Measurements from ENCODE around the gene MYO9A.

MYO9A gene

GRCh38 chr15:71804695-71805470 is 313.1 kb downstream of the MYO9A start:
- DNase-seq = no peak

DNA sequence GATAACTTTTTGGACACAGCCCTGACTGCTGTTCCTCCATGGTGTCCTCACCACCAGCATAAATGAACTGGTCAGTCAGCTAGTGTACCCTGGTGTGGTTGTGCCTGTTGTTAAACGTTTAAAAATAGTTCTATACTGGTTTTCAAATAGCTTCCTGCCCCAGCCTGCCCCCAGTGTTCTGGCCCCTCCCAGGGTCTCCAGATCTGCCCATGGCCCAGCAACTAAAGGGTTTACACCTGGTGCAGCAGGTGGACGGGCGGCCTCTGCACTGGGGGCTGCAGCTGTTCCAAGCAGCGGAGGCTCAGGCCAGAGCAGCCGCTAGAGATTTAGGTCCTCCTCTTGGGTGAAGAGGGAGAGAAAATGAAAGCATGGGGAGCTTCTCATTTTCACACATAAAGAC is 313.7 kb downstream of the MYO9A start:
- DNase-seq = no peak

DNA sequence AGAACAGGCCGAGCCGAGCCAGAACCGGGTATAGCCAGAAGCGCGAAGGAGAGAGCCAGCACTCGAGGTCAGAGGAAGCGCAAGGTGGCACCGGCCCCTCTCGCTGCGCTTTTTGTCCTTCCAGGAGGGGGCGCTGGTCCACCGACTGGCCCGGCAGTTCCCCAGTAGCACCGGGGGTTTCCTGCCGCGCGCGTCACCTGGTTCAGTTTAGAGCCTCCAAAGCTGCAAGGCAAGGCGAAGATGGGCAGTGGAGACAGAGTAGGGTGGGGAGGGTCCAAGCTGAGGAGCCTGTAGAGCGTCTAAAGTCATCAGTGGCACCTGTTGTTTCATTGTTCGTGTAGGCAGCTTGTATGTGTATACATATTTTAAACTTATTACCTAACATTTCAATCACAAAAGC is 315.2 kb downstream of the MYO9A start:
- peak; percentile 32 to 45 for DNase-seq

DNA sequence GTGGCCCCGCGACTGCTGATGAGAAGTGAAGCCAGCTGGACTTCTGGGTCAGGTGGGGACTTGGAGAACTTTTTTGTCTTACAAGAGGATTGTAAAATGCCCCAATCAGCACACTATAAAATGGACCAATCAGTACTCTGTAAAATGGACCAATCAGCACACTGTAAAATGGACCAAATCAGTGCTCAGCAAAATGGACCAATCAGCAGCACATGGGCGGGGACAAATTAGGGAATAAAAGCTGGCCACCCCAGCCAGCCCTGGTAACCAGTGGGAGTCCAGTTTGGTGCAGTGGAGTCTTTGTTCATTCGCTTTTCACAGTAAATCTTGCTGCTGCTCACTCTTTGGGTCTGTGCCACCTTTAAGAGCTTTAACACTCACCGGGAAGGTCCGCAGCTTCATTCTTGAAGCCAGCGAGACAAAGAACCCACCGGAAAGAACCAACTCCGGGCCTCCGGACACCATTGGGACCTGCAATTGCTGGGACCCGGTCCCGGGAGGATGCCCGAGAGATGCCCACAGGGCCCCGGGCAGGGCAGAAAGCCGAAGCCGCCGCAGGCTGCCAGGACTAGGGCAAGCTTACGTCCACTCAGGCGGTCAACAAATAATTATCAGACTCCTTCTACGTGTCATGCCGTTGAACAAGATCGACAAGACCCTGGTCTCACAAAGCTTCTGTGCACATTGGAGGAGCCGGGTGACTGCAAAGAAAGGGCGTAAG is 315.9 kb downstream of the MYO9A start:
- DNase-seq = no peak

GRCh38 chr15:71800835-71801745 is 316.9 kb downstream of the MYO9A start:
- DNase-seq = peak; percentile 7 to 18

DNA sequence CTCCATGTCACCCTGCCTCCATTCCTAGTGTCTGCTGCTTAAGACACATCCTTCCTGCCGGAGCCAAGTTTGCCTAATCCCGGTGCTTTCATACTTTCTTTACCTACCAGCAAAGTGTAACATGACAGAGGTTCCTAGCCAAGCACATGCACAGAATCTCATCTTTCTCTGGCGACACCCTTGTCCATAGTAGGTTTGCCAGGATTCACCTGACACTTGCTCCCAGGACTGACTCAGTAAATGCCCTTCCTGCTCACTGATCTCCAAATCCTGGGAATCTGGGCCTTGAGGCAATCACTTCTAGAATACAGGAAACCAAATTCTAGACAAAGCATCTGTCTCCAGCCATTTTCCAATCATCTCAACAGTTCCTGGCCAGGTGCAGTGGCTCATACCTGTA is 317.8 kb downstream of the MYO9A start:
- no peak for DNase-seq

DNA sequence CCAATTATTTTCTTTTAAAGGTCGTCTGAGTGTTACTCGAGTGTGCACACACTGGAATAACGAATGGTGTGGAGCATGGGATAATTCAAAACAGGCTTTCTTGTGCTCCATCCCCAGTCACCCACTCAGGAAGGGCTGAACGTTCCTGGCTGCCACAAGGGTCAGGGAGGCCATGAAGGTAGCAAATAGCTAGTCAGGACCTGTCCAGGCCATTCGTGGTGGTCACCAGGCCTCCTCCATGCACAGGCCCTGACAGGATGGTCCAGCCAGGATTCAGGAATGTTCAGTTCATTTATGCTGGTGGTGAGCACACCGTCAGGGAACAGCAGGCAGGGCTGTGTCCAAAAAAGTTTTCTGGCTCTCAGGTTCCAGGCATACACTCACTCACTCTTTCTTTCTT is 319.3 kb downstream of the MYO9A start:
- DNase-seq = no peak

GRCh38 chr15:71792521-71792920 is 325.4 kb downstream of the MYO9A start:
- DNase-seq = no peak

GRCh38 chr15:71791975-71792374 is 326.0 kb downstream of the MYO9A start:
- no peak for DNase-seq

DNA sequence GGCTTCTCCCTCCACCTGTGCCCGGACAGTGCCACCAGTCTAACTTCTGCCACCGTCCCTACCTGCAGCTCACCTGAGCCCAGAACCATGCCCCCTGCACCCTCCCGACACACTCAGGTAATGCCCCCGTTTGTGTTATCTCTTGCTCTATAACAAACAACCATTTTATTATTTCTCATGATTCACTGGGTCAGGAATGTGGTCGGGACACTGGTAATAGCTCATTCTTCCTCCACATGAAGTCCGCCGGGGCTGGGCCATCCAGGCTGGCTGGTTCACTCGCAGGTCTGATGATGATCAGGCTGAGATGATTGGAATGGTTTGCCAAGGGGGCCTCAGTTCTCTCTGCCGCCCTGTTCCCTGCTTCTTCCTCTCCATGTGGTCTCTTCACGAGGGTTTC is 327.9 kb downstream of the MYO9A start:
- DNase-seq = no peak

- DNase-seq = no peak
These were observed 328.3 kb downstream of the MYO9A start for GRCh38 chr15:71789616-71790015.

DNA sequence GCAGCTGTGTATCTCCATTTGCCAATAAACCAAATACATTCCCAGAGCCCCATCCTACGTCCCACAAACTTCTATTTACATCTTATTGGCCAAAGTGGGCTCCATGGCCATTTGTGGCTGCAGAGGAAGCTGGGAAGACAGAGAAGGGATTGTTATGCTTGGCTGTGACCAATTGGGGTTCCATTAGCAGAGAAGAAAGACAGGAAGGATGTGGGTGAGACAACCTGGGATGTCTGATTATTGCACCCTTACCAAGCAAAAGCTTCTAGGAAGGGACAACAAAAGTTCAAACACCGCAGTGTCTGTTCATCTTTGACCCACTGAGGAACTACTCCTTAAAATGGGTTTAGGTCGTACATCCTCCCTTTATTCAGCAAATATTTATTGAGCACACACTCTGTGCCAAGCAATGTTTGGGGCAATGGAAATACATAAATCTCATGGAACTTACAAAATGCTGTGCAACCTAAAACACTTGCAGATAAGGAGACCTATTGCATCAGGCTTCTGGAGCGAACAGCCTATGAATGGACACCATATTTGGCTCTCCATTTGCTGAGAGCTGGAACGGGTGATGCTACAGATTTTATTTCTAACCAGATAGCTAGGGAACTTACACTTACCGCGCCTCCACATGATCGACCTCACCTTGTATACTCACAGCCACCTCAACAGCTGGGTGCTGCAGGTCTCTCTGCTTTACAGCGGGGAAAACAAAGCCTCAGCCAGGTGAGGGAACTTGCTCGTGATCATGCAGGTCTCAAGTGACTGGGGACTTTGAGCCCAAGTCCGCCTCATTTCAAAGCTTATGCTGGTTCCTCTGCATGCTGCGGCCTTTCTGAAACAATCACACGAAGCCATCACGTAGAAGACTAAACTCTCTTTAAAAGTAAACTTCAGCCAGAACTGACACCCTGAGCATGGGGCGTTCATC is 329.0 kb downstream of the MYO9A start:
- DNase-seq = no peak

- no peak for DNase-seq
These were observed 331.3 kb downstream of the MYO9A start for GRCh38 chr15:71786673-71787072.

GRCh38 chr15:71785996-71786395 is 332.0 kb downstream of the MYO9A start:
- DNase-seq = no peak

DNA sequence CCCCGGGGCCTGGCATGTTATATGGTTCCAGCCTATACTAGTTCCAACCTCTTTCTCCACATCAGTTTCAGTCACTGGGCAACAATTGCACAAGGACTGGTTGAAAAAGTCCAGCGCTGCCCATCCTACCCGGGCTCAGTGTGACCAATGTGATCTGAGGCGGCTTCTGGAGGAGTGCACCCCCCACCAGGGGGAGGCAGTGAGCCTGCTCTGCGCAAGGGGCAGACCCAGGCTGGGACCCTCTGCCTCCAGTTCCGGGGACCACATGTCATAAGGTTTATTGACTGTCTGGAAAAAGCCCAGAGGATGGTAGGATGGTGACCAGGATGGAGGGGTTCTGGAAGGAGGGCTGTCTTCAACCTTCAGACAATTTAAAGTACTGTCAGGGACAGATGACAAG is 333.2 kb downstream of the MYO9A start:
- peak in 1 of 2 donors; percentile 4 for DNase-seq

- DNase-seq = no peak
These were observed 335.4 kb downstream of the MYO9A start for GRCh38 chr15:71782422-71783165.

DNA sequence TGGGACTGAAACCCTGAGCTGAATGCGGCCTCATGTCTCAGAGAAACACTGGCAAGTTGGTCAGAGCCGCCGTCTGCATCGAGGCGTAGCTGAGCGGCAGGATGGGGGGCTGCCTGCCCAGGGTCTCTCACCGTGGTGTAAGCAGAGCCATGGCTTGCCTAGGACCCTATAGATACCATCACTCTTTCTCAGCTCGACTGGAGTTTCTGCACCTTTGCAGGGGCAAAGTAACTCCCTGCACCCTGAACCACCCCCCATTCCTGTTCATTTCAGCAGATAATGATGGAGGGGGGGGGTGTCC is 336.0 kb downstream of the MYO9A start:
- no peak for DNase-seq

- DNase-seq = no peak
These were observed 336.6 kb downstream of the MYO9A start for GRCh38 chr15:71781179-71781964.

GRCh38 chr15:71780115-71780976 is 337.6 kb downstream of the MYO9A start:
- peak in 1 of 2 donors; percentile 24 for DNase-seq
